Ovary (tissue), 9 donors: ENCODE measurements around the gene PCDHGB4. TPM values are rescaled to one million over a fixed set of nuclear protein-coding genes. Genes with fewer than 3 reads are reported as not detected.

ENCODE experiments used
- DNase-seq, 5 donors: peaks; one replicate each; pipeline ENCODE4 v3.0.0-alpha.2; 2019 to 2020
- H3K27ac ChIP-seq, 2 donors: fragments of 200-600 bp; one replicate each; pipeline versions ENCODE4 v1.5.1 to v1.8.0; 2019 to 2022
- H3K27me3 ChIP-seq: fragments of 200-600 bp; one replicate; pipeline ENCODE4 v1.8.0; 2022
- H3K36me3 ChIP-seq: fragments of 200-600 bp; sonication (generic); one replicate; pipeline ENCODE4 v1.5.1; 2019
- H3K4me1 ChIP-seq: one replicate; pipeline ENCODE4 v1.8.1; 2013; ENCODE audit warnings: mild to moderate bottlenecking, moderate library complexity; ENCODE audit not compliant: insufficient read depth
- H3K4me3 ChIP-seq: fragments of 200-600 bp; sonication (generic); one replicate; pipeline ENCODE4 v1.5.1; 2017
- H3K9me3 ChIP-seq, 2 donors: fragments of 200-600 bp in 1 of 2; sonication (generic) in 1 of 2; one replicate each; pipeline versions ENCODE4 v1.5.1 to v1.8.1; 2013 to 2019; ENCODE audit warnings: mild to moderate bottlenecking in 1 of 2, moderate library complexity in 1 of 2
- CTCF ChIP-seq, 3 donors: fragments of 450-650 bp in 2 of 3; fragments of 200-600 bp in 1 of 3; IDR thresholded peaks; one replicate each; pipeline versions ENCODE4 v1.5.1 to v1.8.0; 2016 to 2022; ENCODE audit warnings: antibody characterized with exemption in 3 of 3, mild to moderate bottlenecking in 1 of 3
- EP300 ChIP-seq: sonication (generic); formaldehyde crosslinking; IDR thresholded peaks from one replicate; pipeline ENCODE4 v1.6.1; 2017; ENCODE audit warnings: antibody characterized with exemption
- POLR2A ChIP-seq: fragments of 450-650 bp; IDR thresholded peaks from one replicate; pipeline ENCODE4 v1.6.1; 2017; ENCODE audit warnings: antibody characterized with exemption, mild to moderate bottlenecking, moderate library complexity
- WGBS, 3 donors: extraction: QIAGEN DNeasy Blood & Tissue Kit in 1 of 3; methylation state at CpG; one replicate each; pipeline versions ENCODE4 v1.1.5 to v1.1.7; 2013 to 2017; 5-methylcytosine and 5-hydroxymethylcytosine counted together
- intact Hi-C, 4 donors: fragments of 100-400 bp; cut with DNase I; formaldehyde crosslinking; loops; one replicate each; pipeline versions ENCODE4 v1.11.0 to v1.15.1; 2022 to 2023
- polyA plus RNA-seq, 2 donors: library from polyadenylated mRNA; stranded (reverse); fragments of 200-250 nt in 1 of 2; fragments of 350-450 nt in 1 of 2; fragmentation: Illumina TruSeq in 1 of 2; extraction: RNeasy Lipid Tissue Mini Kit (QIAGEN cat#74804) in 1 of 2; gene quantifications; one replicate each; pipeline ENCODE4 v1.2.3, GENCODE V29; 2013 to 2014
- total RNA-seq, 7 donors: library from RNA; depleted of rRNA in 2 of 7; stranded (reverse); fragments of >200 nt in 2 of 7; fragmentation: NEBNext Ultra II Directional in 3 of 7; extraction: Animal tissue kit (Norgen Biotek cat#: 25700) in 3 of 7; gene quantifications; one replicate each; pipeline versions ENCODE4 v1.1.0 to v1.2.4, GENCODE V29; 2016 to 2023
- donor health status: DM: no; HTN: no; CAD: no; lungs with moderate emphysema.
- donor health status: DM: no; HTN: no; CAD: no.
- donor health status: Bipolar disorder and iron deficiency.
- donor health status: DM: yes; HTN: yes; CAD: no.
- donor health status: DM: no; HTN: no; CAD: no.
- donor health status: DM: yes; HTN: yes; CAD: no.

The PCDHGB4 gene
- total and polyA plus RNA-seq, 9 donors: 2.1 to 12.0 (median 7.9) TPM

GRCh38 chr5:141349917-141350619 is 37.4 kb upstream of the PCDHGB4 start, which contains the start of gene PCDHGB1:
PCDHGB1 (plus strand) TSS chr5:141350099; CDS start chr5:141350261, 162 bp downstream.
- intact Hi-C loops: no loop called here
- H3K36me3 ChIP-seq: no peaks in the 10 kb centered on the region
- H3K9me3 ChIP-seq: peaks cover 5 to 37% of the 10 kb centered on the region in 2 donors
- no peak for TF ChIP-seq EP300
- no peaks in the 10 kb centered on the region for H3K27me3 ChIP-seq
- peak within 1 kb of the TSS; percentile 9 for H3K4me3 ChIP-seq
- WGBS, 3 donors: 19 to 27% (median 22%) methylated on average over 29 of the region's 29 CpGs
- H3K4me1 ChIP-seq: no peaks in the 10 kb centered on the region
- peak in 2 of 5 donors; percentile 42 to 49 for DNase-seq
- no peak within 1 kb of the TSS for H3K27ac ChIP-seq

GRCh38 chr5:141351591-141351990 is 35.9 kb upstream of the PCDHGB4 start:
- no peak for DNase-seq
- 29 to 41% (median 35%) methylated on average over 16 to 34 of the region's 36 CpGs for WGBS, 3 donors
- Histone ChIP-seq H3K4me3 (no peak overlapping the region), H3K4me1 (no peaks in the 10 kb centered on the region), H3K9me3 (peaks cover under 1 to 44% of the 10 kb centered on the region in 2 donors), H3K36me3 (no peaks in the 10 kb centered on the region), H3K27me3 (no peaks in the 10 kb centered on the region), H3K27ac (no peak overlapping the region)
- intact Hi-C loops: no loop called here
- TF ChIP-seq EP300 (no peak), CTCF (IDR thresholded peaks at IDR 0.05) (no peak)

GRCh38 chr5:141354900-141355469 is 32.5 kb upstream of the PCDHGB4 start, which contains the start of gene PCDHGA4:
PCDHGA4 (plus strand) TSS chr5:141355021; CDS start chr5:141355108, 87 bp downstream.
- H3K9me3 ChIP-seq: peaks cover 7 to 52% of the 10 kb centered on the region in 2 donors
- H3K27me3 ChIP-seq: no peaks in the 10 kb centered on the region
- intact Hi-C loops: no loop called here
- no peak for TF ChIP-seq EP300
- no peak for TF ChIP-seq CTCF (IDR thresholded peaks at IDR 0.05)
- no peak for TF ChIP-seq POLR2A
- DNase-seq: no peak
- H3K4me3 ChIP-seq: peak within 1 kb of the TSS; percentile 10
- WGBS, 3 donors: 9 to 19% (median 11%) methylated on average over 29 of the region's 29 CpGs
- H3K27ac ChIP-seq: no peak within 1 kb of the TSS
- no peaks in the 10 kb centered on the region for H3K4me1 ChIP-seq
- H3K36me3 ChIP-seq: no peaks in the 10 kb centered on the region

- WGBS, 3 donors: 43 to 62% (median 53%) methylated on average over 24 of the region's 24 CpGs
- intact Hi-C loops: no loop called here
- no peaks in the 10 kb centered on the region for H3K4me1 ChIP-seq
- H3K27ac ChIP-seq: no peak overlapping the region
- TF ChIP-seq EP300 (no peak), POLR2A (no peak), CTCF (IDR thresholded peaks at IDR 0.05) (no peak)
- H3K9me3 ChIP-seq: peaks cover 7 to 52% of the 10 kb centered on the region in 2 donors
- DNase-seq: no peak
- H3K27me3 ChIP-seq: no peaks in the 10 kb centered on the region
- H3K4me3 ChIP-seq: no peak overlapping the region
- no peaks in the 10 kb centered on the region for H3K36me3 ChIP-seq
Observed at GRCh38 chr5:141355641-141356040, 31.9 kb upstream of the PCDHGB4 start.

GRCh38 chr5:141356133-141356532 is 31.4 kb upstream of the PCDHGB4 start:
- no peaks in the 10 kb centered on the region for H3K4me1 ChIP-seq
- H3K4me3 ChIP-seq: no peak overlapping the region
- H3K27me3 ChIP-seq: no peaks in the 10 kb centered on the region
- intact Hi-C loops: no loop called here
- DNase-seq: no peak
- TF ChIP-seq EP300: no peak
- H3K9me3 ChIP-seq: peaks cover 7 to 52% of the 10 kb centered on the region in 2 donors
- H3K27ac ChIP-seq: no peak overlapping the region
- H3K36me3 ChIP-seq: no peaks in the 10 kb centered on the region
- 68 to 82% (median 77%) methylated on average over 5 of the region's 5 CpGs for WGBS, 3 donors
